ENCODE data around the gene TNNI2. TPM values are rescaled to one million over a fixed set of nuclear protein-coding genes. Genes with fewer than 3 reads are reported as not detected.
A peak's percentile ranks its signal among the peaks of the same experiment; 100 is the strongest.

TNNI2 gene
- total RNA-seq, 1 donor from 2014 or later = 1.1 TPM

- DNase-seq (ENCODE audit: extremely low spot score, unreplicated experiment) = no peak
- H3K36me3 Mint-ChIP-seq (ENCODE audit: unreplicated experiment) = no peaks in the 10 kb centered on the region
- no peaks in the 10 kb centered on the region for H3K9me3 Mint-ChIP-seq (ENCODE audit: unreplicated experiment)
- peaks cover 69% of the 10 kb centered on the region for H3K4me1 Mint-ChIP-seq (ENCODE audit: unreplicated experiment)
- H3K4me3 Mint-ChIP-seq (ENCODE audit: unreplicated experiment) = no peak overlapping the region
- no peak overlapping the region for H3K27ac Mint-ChIP-seq (ENCODE audit: unreplicated experiment)
- TF ChIP-seq, protein P1, sequence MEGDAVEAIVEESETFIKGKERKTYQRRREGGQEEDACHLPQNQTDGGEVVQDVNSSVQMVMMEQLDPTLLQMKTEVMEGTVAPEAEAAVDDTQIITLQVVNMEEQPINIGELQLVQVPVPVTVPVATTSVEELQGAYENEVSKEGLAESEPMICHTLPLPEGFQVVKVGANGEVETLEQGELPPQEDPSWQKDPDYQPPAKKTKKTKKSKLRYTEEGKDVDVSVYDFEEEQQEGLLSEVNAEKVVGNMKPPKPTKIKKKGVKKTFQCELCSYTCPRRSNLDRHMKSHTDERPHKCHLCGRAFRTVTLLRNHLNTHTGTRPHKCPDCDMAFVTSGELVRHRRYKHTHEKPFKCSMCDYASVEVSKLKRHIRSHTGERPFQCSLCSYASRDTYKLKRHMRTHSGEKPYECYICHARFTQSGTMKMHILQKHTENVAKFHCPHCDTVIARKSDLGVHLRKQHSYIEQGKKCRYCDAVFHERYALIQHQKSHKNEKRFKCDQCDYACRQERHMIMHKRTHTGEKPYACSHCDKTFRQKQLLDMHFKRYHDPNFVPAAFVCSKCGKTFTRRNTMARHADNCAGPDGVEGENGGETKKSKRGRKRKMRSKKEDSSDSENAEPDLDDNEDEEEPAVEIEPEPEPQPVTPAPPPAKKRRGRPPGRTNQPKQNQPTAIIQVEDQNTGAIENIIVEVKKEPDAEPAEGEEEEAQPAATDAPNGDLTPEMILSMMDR (IDR thresholded peaks at IDR 0.05) = peak; percentile 64
- no peaks in the 10 kb centered on the region for H3K27me3 Mint-ChIP-seq (ENCODE audit: unreplicated experiment)
These were observed 13.6 kb upstream of the TNNI2 start for GRCh38 chr11:1825039-1825740.

GRCh38 chr11:1825785-1826451 is 12.9 kb upstream of the TNNI2 start:
- H3K4me3 Mint-ChIP-seq (ENCODE audit: unreplicated experiment) = no peak overlapping the region
- H3K9me3 Mint-ChIP-seq (ENCODE audit: unreplicated experiment) = no peaks in the 10 kb centered on the region
- no peak for DNase-seq (ENCODE audit: extremely low spot score, unreplicated experiment)
- peak overlapping the region; percentile 97 for H3K27ac Mint-ChIP-seq (ENCODE audit: unreplicated experiment)
- no peaks in the 10 kb centered on the region for H3K36me3 Mint-ChIP-seq (ENCODE audit: unreplicated experiment)
- H3K4me1 Mint-ChIP-seq (ENCODE audit: unreplicated experiment) = peaks cover 69% of the 10 kb centered on the region
- TF ChIP-seq, protein P1 (IDR thresholded peaks at IDR 0.05) = no peak
- no peaks in the 10 kb centered on the region for H3K27me3 Mint-ChIP-seq (ENCODE audit: unreplicated experiment)

- H3K36me3 Mint-ChIP-seq (ENCODE audit: unreplicated experiment) = no peaks in the 10 kb centered on the region
- H3K9me3 Mint-ChIP-seq (ENCODE audit: unreplicated experiment) = no peaks in the 10 kb centered on the region
- peaks cover 65% of the 10 kb centered on the region for H3K4me1 Mint-ChIP-seq (ENCODE audit: unreplicated experiment)
- DNase-seq (ENCODE audit: extremely low spot score, unreplicated experiment) = no peak
- H3K4me3 Mint-ChIP-seq (ENCODE audit: unreplicated experiment) = peak overlapping the region; percentile 40
- TF ChIP-seq, protein P1 (IDR thresholded peaks at IDR 0.05) = peak; percentile 39
- peak overlapping the region; percentile 97 for H3K27ac Mint-ChIP-seq (ENCODE audit: unreplicated experiment)
- no peaks in the 10 kb centered on the region for H3K27me3 Mint-ChIP-seq (ENCODE audit: unreplicated experiment)
These were observed 12.2 kb upstream of the TNNI2 start for GRCh38 chr11:1826552-1827094.

- H3K9me3 Mint-ChIP-seq (ENCODE audit: unreplicated experiment) = no peaks in the 10 kb centered on the region
- peak overlapping the region; percentile 30 for H3K4me3 Mint-ChIP-seq (ENCODE audit: unreplicated experiment)
- H3K36me3 Mint-ChIP-seq (ENCODE audit: unreplicated experiment) = no peaks in the 10 kb centered on the region
- H3K4me1 Mint-ChIP-seq (ENCODE audit: unreplicated experiment) = peaks cover 68% of the 10 kb centered on the region
- H3K27me3 Mint-ChIP-seq (ENCODE audit: unreplicated experiment) = no peaks in the 10 kb centered on the region
- peak; percentile 95 for DNase-seq (ENCODE audit: extremely low spot score, unreplicated experiment)
- peak overlapping the region; percentile 97 for H3K27ac Mint-ChIP-seq (ENCODE audit: unreplicated experiment)
- TF ChIP-seq, protein P1 (IDR thresholded peaks at IDR 0.05) = no peak
These were observed 11.5 kb upstream of the TNNI2 start for GRCh38 chr11:1827095-1827813.
